GM21786 (cell line): ENCODE results near the gene IGF2BP2.
"Not testable (repeated sequence)": the region's sequence is repeated elsewhere in the genome, so short reads cannot be mapped to it uniquely, and the experiment has no call there.

Experiments used
- ATAC-seq: cut with Tn5 transposase; IDR thresholded peaks from one replicate; pipeline ENCODE4 v1.9.1; 2021; ENCODE audit not compliant: unreplicated experiment

Gene IGF2BP2

GRCh38 chr3:185807445-185808068, 17.3 kb downstream of the IGF2BP2 start:
- no peak for ATAC-seq

- not testable (repeated sequence) for ATAC-seq
Observed at GRCh38 chr3:185798831-185799110, 26.1 kb downstream of the IGF2BP2 start.

- no peak for ATAC-seq
Observed at GRCh38 chr3:185797993-185798830, 26.6 kb downstream of the IGF2BP2 start.

GRCh38 chr3:185797108-185797881, 27.5 kb downstream of the IGF2BP2 start:
- no peak for ATAC-seq

- no peak for ATAC-seq
Observed at GRCh38 chr3:185796431-185797107, 28.3 kb downstream of the IGF2BP2 start.

GRCh38 chr3:185793381-185793780, 31.5 kb downstream of the IGF2BP2 start:
- ATAC-seq = no peak

GRCh38 chr3:185792955-185793354, 31.9 kb downstream of the IGF2BP2 start:
- no peak for ATAC-seq

GRCh38 chr3:185789891-185790830, 34.7 kb downstream of the IGF2BP2 start:
- ATAC-seq = no peak

GRCh38 chr3:185789134-185789533, 35.7 kb downstream of the IGF2BP2 start:
- no peak for ATAC-seq

- no peak for ATAC-seq
Observed at GRCh38 chr3:185788292-185788691, 36.5 kb downstream of the IGF2BP2 start.

GRCh38 chr3:185786956-185787877, 37.6 kb downstream of the IGF2BP2 start:
- ATAC-seq = no peak

- ATAC-seq = not testable (repeated sequence)
Observed at GRCh38 chr3:185786258-185786657, 38.6 kb downstream of the IGF2BP2 start.

GRCh38 chr3:185784317-185784716, 40.5 kb downstream of the IGF2BP2 start:
- ATAC-seq = no peak

GRCh38 chr3:185781759-185782158, 43.1 kb downstream of the IGF2BP2 start:
- no peak for ATAC-seq

- no peak for ATAC-seq
Observed at GRCh38 chr3:185779461-185779860, 45.4 kb downstream of the IGF2BP2 start.

- no peak for ATAC-seq
Observed at GRCh38 chr3:185778821-185779220, 46.0 kb downstream of the IGF2BP2 start.

GRCh38 chr3:185778094-185778493, 46.7 kb downstream of the IGF2BP2 start:
- no peak for ATAC-seq

- no peak for ATAC-seq
Observed at GRCh38 chr3:185770109-185770508, 54.7 kb downstream of the IGF2BP2 start.

- not testable (repeated sequence) for ATAC-seq
Observed at GRCh38 chr3:185768578-185768982, 56.3 kb downstream of the IGF2BP2 start.
